Panc1 (cell line): Measurements from ENCODE around the gene SLC35A1.
A peak's percentile ranks its signal among the peaks of the same experiment; 100 is the strongest.

Source experiments
- CTCF ChIP-seq: fragments of 450-650 bp; IDR thresholded peaks from 2 replicates; pipeline ENCODE4 v1.5.1; 2017; ENCODE audit warnings: mild to moderate bottlenecking
- POLR2AphosphoS5 ChIP-seq: IDR thresholded peaks from 2 replicates; pipeline ENCODE4 v1.6.1; 2012; ENCODE audit warnings: mild to moderate bottlenecking, low read depth, low read length, moderate library complexity
- REST ChIP-seq, 2 experiments: IDR thresholded peaks; 2 replicates each; pipeline ENCODE4 v1.6.1; 2011 to 2012; ENCODE audit warnings: low read depth in 2 of 2, control low read depth in 1 of 2, low read length in 1 of 2, mild to moderate bottlenecking in 1 of 2, moderate library complexity in 1 of 2; ENCODE audit not compliant: insufficient read depth in 1 of 2
- SIN3A ChIP-seq: IDR thresholded peaks from 2 replicates; pipeline ENCODE4 v1.6.1; 2012; ENCODE audit warnings: low read depth, mild to moderate bottlenecking, low read length, moderate library complexity, borderline replicate concordance; ENCODE audit not compliant: insufficient read depth
- TCF7L2 ChIP-seq: IDR thresholded peaks from 2 replicates; pipeline ENCODE4 v1.6.1; 2011; ENCODE audit warnings: mild to moderate bottlenecking, low read depth, low read length, inconsistent platforms

GRCh38 chr6:87436435-87436834, 36.3 kb upstream of the SLC35A1 start:
- TF ChIP-seq CTCF (no peak), TCF7L2 (no peak), POLR2AphosphoS5 (no peak), SIN3A (no peak), REST (IDR thresholded peaks at IDR 0.05; ENCODE audit: insufficient read depth in 1 of 2, low read depth in 2 of 2, low read length in 1 of 2) (peak; percentile 95 to 98)
